ENCODE data around the gene TMEM86A.

The TMEM86A gene

DNA sequence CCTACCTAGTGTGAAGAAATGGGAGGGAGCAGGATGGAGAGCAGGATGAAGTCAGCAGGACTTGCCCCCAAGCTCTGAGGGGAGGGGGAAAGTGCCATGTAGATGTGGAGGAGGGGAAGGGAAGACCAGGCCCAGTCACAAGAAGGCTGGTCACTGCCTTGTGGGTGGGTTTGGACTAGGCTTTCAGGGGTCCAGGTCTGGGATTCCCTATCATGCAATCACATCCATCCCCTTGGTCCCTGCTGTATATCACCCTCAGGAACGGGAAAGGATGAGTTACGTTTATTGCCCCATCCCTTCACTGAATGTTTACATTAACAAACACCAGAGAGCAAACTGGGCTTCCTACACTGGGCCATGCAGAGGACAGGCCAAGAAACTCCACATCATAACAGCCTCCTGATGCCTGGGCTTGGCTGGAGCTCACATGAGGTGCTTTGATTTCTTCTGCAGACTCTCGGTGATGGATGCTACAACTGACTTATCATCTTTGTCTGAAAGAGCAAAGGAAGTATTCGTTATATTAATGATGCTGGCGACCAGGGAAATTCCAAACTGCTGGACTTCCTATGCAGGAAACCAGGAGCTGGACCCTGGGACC lies 5.6 kb downstream of the TMEM86A start:
- in situ Hi-C loops (cut with HindIII; ENCODE audit: low pct_unique_long_range_greater_than_20kb, low sequenced_read_pairs) = no loop called here

DNA sequence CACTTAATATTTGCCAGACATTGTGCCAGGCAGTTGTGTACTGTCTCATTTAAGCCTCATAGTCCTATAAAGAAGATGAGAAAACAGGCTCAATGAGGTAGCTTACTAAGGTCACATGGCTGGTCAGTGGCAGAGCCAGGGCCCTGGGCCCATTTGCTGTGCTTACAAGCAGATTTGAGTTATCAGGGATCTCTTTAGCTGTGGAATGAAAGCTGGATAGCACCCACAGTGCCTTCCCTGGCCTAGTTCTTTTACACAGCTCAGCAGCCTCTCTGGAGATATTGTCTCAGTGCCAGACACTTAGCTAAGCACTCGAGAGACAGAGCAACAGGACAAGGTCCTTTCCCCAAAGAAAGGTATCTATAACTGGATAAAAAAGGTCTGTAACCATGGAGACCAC lies 6.1 kb downstream of the TMEM86A start:
- TF ChIP-seq JUND (IDR thresholded peaks at IDR 0.05; ENCODE audit: low read depth) = no peak
- DNase-seq (ENCODE audit: low read depth in 1 of 2, low spot score in 1 of 2) = no peak
- in situ Hi-C loops (cut with HindIII; ENCODE audit: low pct_unique_long_range_greater_than_20kb, low sequenced_read_pairs) = no loop called here

More for the DNA sequence above, 5.6 kb downstream of the TMEM86A start:
- DNase-seq (ENCODE audit: low read depth in 1 of 2, low spot score in 1 of 2) = no peak
- no peak for TF ChIP-seq JUND (IDR thresholded peaks at IDR 0.05; ENCODE audit: low read depth)

DNA sequence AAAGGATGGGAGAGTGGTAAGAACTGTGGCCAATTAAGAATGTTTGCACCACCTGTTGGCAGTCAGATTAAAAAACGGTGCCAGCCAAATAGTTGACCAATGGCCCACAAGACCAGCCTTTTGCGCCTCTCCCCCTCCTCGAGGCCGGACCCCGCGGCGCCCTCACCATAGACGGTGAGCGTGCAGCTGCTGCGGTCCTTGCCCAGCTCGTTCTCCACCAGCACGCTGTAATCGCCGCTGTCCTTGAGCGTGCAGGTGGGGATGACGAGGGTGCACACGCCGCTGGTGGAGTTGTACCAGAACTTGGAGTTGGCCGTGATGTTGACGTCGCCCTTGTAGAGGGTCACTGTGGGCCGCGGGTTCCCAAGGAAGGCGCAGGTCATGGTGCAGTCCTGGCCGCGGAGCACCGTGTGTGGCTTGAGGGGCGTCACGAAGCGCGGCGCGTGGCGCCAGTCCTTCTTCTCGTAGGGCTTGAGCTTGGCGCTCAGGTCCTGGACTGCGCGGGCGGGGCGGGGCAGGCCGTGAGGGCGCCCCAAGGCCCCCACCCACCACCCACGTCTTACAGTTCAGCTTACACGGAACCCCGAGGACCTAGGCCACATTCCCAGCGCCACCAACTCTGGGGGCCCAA lies 7.2 kb downstream of the TMEM86A start:
- no peak for TF ChIP-seq JUND (IDR thresholded peaks at IDR 0.05; ENCODE audit: low read depth)
- no peak for DNase-seq (ENCODE audit: low read depth in 1 of 2, low spot score in 1 of 2)
- in situ Hi-C loops (cut with HindIII; ENCODE audit: low pct_unique_long_range_greater_than_20kb, low sequenced_read_pairs) = no loop called here

DNA sequence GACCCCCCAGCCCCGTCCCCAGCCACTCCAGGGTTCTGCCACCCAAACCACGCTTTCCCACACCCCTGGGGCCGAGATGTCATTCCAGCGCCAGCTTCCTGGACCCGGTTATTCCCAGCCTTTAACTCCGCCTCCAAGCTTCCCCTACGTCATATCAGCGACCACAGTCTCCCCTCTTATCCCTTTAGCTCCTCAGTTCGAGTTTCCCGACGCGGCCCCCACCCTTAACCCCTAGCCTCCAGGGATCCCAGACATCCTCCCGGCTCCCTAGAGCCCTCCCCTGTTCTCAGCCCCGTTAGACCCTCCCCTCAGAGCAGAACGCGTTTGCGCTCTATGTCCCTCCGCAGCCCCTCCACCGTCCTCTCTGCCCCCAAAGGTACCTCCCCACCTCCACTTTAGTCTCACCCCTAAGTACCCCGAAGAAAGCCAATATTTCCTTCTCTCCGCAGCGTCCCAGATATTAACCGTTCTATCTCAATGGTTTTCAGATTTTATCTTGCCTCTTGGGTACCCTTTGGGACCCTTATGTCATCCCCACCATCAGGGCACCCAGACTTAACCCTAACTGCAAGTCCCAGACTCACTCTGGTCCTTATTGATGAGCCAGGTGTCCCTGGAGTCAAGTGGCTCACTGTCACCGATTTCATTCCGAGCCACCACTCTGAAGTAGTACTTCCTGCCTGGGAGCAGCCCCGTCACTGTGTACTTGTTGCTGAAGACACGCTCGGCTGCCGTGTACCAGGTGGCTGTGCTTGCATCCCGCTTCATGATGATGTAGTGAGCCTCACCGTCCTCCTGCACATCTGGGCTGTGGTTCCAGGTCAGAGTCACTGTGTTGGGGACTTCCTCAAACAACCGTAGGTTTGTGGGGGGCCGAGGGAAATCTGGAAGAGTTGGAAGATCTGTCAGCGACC lies 8.0 kb downstream of the TMEM86A start:
- in situ Hi-C loops (cut with HindIII; ENCODE audit: low pct_unique_long_range_greater_than_20kb, low sequenced_read_pairs) = no loop called here
- DNase-seq (ENCODE audit: low read depth in 1 of 2, low spot score in 1 of 2) = no peak
- TF ChIP-seq JUND (IDR thresholded peaks at IDR 0.05; ENCODE audit: low read depth) = no peak

DNA sequence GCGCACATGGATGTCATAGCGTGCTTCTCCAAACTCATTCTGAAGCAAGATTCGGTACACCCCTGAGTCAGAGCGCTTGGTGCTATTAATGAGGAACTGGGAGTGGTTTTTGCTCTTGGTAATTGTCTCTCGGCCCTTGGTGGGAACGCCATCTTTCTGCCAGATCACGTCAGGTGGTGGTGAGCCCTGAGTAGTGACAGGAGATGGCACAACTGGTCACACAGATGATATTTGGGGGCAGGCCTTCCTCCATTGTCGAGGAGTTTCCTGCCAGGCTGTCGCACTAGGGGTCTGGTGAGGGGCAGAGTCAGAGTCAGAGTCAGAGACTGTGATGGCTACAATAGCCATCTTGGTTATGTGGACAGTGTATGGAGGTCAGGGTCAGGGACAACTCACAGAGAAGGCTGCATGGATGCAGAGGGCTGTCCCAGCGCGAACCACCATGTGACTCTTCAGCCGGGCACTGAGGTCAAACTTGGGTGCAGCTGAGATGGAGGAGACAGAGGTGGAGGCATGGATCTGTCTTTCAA lies 9.3 kb downstream of the TMEM86A start:
- TF ChIP-seq JUND (IDR thresholded peaks at IDR 0.05; ENCODE audit: low read depth) = no peak
- no peak for DNase-seq (ENCODE audit: low read depth in 1 of 2, low spot score in 1 of 2)
- in situ Hi-C loops (cut with HindIII; ENCODE audit: low pct_unique_long_range_greater_than_20kb, low sequenced_read_pairs) = no loop called here

DNA sequence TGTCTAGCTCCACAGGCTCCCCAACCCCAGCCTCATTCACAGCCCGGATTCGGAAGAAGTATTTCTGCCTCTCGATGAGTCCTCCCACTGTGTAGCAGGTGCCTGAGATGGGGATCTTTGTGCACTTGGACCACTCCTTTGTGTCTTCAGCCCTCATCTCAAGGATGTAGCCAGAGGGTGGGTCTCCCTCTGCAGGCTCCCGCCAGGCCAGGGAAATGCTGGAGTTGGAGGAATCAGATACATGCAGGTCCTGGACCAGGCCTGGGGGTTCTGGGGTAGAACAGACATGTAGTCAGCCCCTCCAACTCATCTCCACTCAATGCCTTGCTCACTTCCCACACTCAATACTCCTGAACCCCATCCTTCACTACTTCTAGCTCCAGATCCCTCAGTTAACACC lies 10.8 kb downstream of the TMEM86A start:
- TF ChIP-seq JUND (IDR thresholded peaks at IDR 0.05; ENCODE audit: low read depth) = no peak
- in situ Hi-C loops (cut with HindIII; ENCODE audit: low pct_unique_long_range_greater_than_20kb, low sequenced_read_pairs) = no loop called here
- DNase-seq (ENCODE audit: low read depth in 1 of 2, low spot score in 1 of 2) = no peak

DNA sequence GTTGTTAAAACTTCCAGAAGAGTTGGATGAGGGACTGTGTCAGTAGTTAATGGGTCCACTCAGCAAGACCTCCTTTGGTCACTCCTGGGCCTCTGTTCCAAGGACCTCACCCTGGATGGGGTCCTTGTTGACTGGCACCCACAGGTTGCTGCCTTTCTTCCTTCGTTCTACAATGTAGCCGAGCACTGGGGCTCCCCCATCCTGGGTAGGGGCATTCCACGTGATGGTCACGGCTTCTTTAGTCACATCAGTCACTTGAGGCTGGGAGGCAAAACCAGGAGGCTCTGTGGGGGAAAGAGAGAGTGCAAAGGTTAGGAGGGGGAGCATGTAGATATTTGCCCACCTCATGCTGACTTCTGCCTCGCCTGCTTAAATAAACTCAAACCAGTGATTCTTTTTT lies 12.0 kb downstream of the TMEM86A start:
- no peak for DNase-seq (ENCODE audit: low read depth in 1 of 2, low spot score in 1 of 2)
- in situ Hi-C loops (cut with HindIII; ENCODE audit: low pct_unique_long_range_greater_than_20kb, low sequenced_read_pairs) = no loop called here
- no peak for TF ChIP-seq JUND (IDR thresholded peaks at IDR 0.05; ENCODE audit: low read depth)

DNA sequence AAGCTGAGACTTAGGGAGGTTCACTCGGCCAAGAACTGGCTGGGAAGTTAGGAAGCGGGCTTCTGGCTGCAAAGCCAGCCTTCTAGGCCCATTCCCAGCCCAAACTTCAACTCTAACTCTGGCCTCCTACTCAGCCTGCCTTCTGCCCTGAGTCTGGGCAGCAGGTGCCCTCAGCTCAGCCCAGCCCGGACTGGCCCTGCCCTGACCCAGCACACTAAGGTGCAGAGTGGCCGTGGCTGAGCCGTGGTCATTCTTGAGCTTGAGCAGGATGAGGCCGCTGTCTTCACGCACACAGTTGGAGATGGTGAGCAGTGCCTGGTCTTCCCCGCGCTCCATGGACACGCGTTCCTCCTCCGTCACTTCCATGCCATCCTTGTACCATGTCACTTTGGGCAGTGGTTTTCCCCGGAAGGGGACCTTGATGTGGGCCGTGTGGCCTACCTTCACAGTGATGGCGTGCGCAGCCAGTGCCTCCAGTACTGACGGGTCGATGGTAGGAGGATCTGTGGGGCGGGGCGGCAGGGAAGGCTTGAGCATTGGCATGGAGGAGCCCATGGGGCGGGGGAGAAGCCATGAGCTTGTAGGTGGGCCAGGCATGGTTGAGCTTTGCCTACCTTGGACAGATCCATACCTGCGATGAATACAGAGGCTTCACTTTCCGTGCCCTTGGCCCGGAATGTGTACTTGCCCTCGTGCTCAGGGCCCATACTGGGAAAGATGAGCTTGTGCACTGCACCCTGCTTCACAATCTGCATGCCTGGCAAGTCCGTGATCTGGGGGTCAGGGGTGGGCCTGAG lies 15.3 kb downstream of the TMEM86A start:
- TF ChIP-seq JUND (IDR thresholded peaks at IDR 0.05; ENCODE audit: low read depth) = no peak
- in situ Hi-C loops (cut with HindIII; ENCODE audit: low pct_unique_long_range_greater_than_20kb, low sequenced_read_pairs) = no loop called here
- no peak for DNase-seq (ENCODE audit: low read depth in 1 of 2, low spot score in 1 of 2)

DNA sequence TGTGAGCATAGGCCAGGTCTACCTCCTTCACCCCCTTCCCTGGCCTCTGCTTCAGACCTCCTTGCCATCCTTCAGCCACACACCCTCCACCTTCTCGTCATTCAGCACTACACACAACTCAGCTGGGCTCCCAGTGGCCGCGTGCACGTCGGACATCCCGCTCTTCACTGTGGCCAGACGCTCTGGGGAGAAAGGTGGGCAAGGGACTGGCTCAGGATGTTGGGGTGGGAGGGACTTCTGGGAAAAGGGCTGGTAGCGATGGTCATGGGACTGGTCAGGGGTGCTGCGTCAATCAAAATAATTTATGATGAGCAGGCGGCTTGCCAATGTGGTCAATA lies 15.8 kb downstream of the TMEM86A start:
- TF ChIP-seq JUND (IDR thresholded peaks at IDR 0.05; ENCODE audit: low read depth) = no peak
- in situ Hi-C loops (cut with HindIII; ENCODE audit: low pct_unique_long_range_greater_than_20kb, low sequenced_read_pairs) = no loop called here
- no peak for DNase-seq (ENCODE audit: low read depth in 1 of 2, low spot score in 1 of 2)

DNA sequence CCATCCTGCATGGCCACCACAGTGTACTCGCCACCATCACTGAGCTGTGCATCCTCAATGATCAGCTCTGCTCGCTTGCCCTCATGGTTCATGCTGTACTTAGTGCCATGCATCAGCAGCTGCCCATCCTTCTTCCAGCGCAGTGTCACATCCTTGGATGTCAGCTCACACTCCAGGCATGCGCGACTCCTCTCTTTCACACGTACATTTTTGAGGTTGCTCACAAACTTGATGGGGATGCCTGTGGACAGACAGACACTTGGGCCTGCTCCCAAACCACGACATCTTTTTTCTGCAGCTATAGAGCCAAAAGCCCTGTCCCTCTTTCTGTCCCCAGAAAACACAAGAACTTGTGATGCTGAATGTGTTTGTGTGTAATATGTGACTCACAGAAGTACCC lies 16.9 kb downstream of the TMEM86A start:
- TF ChIP-seq JUND (IDR thresholded peaks at IDR 0.05; ENCODE audit: low read depth) = no peak
- in situ Hi-C loops (cut with HindIII; ENCODE audit: low pct_unique_long_range_greater_than_20kb, low sequenced_read_pairs) = no loop called here

DNA sequence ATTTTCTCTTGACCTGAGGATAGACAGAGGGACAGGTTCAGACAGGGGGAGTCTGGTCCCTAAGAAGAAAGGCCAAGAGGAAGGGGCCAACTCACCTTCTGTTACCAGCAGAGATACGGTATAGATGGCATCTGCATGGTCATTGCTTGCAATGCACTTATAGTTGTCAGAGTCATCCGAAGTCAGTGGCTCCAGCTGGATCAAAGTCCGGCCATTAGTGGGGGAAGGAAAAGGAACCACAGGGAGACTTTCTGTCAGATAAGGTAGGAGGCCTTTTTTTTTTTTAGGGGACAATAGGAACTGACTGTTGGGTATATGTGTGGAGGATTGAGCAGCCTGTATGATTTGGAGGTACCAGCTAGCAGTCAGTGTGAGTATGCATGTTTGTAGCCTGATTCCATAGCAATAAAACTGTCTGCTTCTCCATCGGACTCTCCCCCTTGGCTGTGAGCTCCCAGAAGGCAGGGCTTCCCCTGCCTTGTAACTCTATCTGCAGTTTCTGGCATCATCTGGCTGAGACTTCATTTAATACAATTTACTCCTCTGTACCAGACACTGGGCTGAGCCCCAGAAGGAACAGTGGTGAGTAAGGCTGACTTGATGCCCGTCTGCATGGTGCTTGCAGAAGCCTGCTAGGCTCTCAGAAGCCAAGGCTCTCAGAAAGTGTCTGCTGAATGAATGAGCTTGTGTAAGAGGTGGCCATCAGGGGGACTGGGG lies 21.7 kb downstream of the TMEM86A start:
- no peak for DNase-seq (ENCODE audit: low read depth in 1 of 2, low spot score in 1 of 2)
- TF ChIP-seq JUND (IDR thresholded peaks at IDR 0.05; ENCODE audit: low read depth) = no peak
- in situ Hi-C loops (cut with HindIII; ENCODE audit: low pct_unique_long_range_greater_than_20kb, low sequenced_read_pairs) = no loop called here

More for the DNA sequence above, 16.9 kb downstream of the TMEM86A start:
- DNase-seq (ENCODE audit: low read depth in 1 of 2, low spot score in 1 of 2) = no peak
